GM19324 (cell line): ENCODE measurements around the gene GLS.

Experiments
- ATAC-seq: cut with Tn5 transposase; IDR thresholded peaks from one replicate; pipeline ENCODE4 v1.9.1; 2021; ENCODE audit warnings: mild to moderate bottlenecking, moderate library complexity; ENCODE audit not compliant: unreplicated experiment, low FRiP score

Gene GLS

GRCh38 chr2:191009541-191010374, 129.1 kb downstream of the GLS start:
- ATAC-seq, result no peak

DNA sequence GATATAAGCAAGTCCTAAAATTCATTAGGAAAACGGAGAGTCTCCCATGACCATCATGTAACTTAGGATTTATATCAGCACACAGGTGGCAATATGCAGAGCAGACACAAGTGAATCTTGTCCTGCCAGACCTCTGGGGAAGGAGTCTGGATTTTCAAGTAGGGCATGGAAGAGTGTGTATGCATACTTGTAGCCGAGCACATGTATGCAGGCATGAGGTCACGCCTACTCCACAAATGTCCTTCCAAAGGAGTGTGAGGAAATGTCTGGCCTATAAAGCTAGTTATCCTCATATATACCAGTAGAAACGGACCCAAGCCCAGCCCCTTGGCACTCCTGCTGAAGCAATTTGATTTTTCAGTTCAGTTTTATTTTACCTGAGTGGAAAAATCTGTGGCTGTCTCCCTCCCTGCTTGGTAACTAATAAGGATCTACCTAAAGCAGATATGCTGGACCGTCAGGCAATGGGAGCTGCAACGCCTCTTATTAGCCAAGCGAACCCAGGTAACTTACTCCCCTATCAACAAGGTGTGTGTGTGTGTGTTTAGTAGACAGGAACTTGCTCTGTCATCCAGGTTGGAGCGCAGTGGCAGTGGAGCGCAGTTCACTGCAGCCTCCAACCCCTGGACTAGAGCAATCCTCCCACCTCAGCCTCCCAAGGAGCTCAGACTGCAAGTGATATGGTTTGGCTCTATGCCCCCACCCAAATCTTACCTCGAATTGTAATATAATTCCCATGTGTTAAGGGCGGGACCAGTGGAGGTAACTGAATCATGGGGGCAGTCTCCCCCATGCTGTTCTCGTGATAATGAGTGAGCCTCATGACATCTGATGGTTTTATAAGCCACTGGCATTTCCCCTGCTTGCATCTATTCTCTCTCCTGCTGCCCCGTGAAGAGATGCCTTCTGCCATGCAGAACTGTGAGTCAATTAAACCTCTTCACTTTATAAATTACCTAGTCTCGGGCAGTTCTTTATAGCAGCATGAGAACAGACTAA, 130.6 kb downstream of the GLS start:
- no peak for ATAC-seq

GRCh38 chr2:191012346-191012745, 131.7 kb downstream of the GLS start:
- no peak for ATAC-seq

DNA sequence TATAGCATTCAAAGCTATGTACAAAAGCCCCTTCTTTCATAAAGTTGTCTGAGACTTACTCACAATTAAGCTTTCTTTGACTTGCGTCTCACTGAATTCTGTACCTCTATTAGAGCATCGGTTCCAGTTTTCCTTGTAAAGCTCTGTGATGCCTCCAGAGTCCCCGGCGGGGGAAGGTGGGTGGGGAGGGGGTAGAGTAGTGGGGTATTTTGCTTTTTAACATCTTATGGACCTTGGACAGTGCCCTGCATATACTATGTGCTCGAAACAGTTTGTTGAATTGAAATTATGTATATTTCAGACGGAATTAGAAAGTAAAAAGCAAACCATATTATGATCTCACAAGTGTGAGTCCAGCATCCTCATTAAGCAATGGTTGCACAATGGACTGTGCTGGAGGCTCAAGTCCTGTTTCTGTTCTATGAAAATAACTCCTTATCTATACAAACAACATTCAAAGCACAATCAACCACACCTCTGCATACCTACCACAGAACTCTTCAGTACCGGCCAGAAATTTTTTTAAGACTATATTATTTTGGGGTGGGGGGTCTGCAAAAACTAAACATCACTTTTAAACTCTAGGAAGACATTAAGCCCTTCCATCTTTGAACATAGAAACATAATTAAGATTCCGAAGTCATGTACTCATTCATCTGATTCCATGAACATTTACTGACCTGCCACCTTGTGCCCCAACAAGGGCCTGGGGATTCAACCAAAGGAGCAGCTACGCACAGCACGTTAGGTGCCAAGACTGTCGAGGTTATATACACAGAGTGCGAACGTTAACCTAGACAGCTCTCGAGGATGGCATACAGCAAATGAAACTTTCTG, 132.4 kb downstream of the GLS start:
- no peak for ATAC-seq

DNA sequence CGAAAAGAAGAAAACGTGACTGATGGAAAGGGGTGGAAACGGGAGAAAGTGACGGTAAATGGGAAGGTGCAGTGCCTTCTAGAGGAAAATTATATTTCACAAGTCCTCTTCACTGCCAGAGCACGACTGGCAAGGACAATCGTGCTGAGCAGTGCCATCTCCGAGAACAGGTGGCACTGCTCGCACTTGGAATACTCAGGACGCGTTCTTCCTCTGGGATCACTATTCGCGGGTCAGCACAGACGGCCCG, 133.0 kb downstream of the GLS start:
- ATAC-seq, result no peak

DNA sequence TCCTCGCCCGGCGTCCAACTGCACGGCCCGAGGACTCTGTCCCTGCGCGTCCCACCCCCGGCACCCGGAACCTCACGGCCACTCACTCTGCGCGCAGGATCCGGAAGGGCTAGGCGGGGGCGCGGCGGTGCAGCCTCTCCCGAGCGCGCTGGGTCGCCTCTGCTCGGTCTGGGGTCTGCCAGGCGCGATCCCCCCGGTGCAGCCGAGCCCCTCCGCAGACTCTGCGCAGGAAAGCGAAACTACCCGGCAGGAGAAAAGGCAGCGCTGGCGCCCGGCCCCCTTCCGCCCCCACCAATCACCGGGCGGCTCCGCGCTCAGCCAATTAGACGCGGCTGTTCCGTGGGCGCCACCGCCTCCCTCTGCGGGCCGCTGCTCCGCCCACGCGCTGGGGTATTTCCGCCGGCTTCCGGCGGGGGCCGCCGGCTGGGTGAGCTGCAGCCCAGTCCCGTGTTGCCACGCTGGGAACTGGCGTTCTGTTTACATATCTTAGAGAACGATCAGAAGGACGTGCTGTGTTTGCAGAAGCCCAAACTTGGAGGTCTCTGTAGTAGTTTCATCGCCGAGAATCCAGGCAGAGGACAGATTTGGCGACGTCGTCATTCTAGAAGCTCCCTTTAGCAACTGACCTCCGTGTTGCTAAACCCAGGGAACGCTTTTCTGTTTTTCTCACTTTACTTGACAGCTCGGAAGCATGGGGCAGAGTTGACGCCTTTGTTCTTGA, 133.5 kb downstream of the GLS start, which contains the start of gene STAT1:
TSS of gene STAT1 (minus strand) at position 240 of the 721 bp plus-strand sequence. CDS start 4,168 bp downstream, outside the sequence.
- ATAC-seq, result peak; percentile 90

GRCh38 chr2:191014653-191015020, 134.0 kb downstream of the GLS start:
- no peak for ATAC-seq
